ENCODE measurements around the gene SPATA46.
"Not testable (repeated sequence)": the region's sequence is repeated elsewhere in the genome, so short reads cannot be mapped to it uniquely, and the experiment has no call there.

The SPATA46 gene

GRCh38 chr1:162373072-162373427 lies 3.6 kb downstream of the SPATA46 start:
- no peak for DNase-seq

- DNase-seq = no peak
Observed at GRCh38 chr1:162372159-162373071, 4.2 kb downstream of the SPATA46 start.

- DNase-seq = no peak
Observed at GRCh38 chr1:162371611-162372010, 5.0 kb downstream of the SPATA46 start.

GRCh38 chr1:162370721-162371120 lies 5.9 kb downstream of the SPATA46 start:
- DNase-seq = no peak

- no peak for DNase-seq
Observed at GRCh38 chr1:162370161-162370560, 6.5 kb downstream of the SPATA46 start.

GRCh38 chr1:162369571-162369970 lies 7.1 kb downstream of the SPATA46 start:
- DNase-seq = no peak

GRCh38 chr1:162368451-162368850 lies 8.2 kb downstream of the SPATA46 start:
- DNase-seq = no peak

GRCh38 chr1:162367772-162368171 lies 8.9 kb downstream of the SPATA46 start:
- DNase-seq = no peak

DNA sequence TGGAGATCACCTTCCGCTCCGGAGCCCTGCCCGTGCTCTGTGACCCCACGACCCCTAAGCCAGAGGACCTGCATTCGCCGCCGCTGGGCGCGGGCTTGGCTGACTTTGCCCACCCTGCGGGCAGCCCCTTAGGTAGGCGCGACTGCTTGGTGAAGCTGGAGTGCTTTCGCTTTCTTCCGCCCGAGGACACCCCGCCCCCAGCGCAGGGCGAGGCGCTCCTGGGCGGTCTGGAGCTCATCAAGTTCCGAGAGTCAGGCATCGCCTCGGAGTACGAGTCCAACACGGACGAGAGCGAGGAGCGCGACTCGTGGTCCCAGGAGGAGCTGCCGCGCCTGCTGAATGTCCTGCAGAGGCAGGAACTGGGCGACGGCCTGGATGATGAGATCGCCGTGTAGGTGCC lies 9.6 kb downstream of the SPATA46 start:
- no peak for DNase-seq

DNA sequence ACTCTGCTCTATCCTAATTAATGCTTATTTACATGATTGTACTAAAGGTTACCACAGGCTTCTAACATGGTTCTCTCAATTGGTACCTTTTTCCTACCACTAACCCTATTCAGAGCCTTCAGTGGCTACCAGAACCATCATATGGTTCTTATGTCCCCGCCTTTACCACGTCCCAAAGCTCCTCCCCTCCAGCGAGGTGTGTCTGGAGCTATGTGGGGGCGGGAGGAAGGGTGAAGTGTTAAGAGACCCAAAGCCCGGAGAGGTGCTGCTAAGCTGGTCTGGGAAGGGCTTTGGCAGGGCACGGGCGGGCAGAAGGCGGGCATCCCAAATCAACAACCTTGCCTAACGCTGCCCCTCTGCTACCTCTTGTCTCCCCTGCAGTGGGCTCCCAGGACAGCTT lies 10.0 kb downstream of the SPATA46 start:
- DNase-seq = no peak

DNA sequence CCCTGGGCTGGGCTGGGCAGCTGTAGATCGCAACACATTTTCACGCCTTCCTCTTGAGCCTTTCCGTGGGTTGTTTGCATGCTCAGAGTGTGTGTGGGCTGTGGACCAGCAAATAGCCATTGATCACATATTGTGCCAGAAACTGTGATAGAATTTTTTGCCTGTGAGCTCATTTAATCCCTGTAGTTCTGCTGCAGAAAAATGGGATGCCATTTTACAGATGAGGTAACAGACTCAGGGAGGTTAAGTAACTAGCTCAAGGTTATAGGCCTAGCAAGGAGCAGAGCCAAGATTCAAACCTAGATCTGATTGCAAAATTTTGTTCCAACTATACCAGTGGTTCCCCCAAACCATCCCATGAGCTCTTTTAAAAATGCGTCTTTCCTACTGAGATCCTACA lies 10.5 kb downstream of the SPATA46 start:
- no peak for DNase-seq

DNA sequence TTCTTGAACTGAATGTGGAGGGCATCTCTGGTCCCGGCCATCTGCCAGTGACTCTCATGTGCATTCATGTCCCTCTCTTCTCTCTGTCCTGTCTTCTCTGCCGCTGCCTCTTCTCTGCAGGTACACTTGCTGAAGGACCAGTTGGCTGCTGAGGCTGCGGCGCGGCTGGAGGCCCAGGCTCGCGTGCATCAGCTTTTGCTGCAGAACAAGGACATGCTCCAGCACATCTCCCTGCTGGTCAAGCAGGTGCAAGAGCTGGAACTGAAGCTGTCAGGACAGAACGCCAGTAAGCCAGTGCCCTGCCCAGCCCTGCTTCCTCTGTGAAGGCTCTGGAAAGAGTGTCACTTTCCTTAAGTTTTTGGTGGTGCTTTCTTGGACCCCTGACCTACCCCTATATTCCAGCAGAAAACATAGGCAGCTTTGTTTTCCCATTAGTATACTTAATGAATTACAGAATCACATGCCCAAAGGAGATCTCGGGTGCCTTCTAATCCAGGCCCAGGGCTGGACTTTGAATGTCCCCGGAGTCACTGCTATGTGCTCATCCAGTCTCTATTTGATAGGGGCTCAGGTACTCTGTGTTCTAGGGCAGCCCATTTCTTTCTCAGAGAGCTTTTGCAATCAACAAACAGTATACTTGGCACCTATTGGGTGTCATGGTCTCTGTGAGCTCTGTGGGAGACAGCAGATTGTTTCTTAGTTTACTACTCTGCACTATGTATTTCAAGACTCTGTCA lies 11.2 kb downstream of the SPATA46 start:
- DNase-seq = no peak

DNA sequence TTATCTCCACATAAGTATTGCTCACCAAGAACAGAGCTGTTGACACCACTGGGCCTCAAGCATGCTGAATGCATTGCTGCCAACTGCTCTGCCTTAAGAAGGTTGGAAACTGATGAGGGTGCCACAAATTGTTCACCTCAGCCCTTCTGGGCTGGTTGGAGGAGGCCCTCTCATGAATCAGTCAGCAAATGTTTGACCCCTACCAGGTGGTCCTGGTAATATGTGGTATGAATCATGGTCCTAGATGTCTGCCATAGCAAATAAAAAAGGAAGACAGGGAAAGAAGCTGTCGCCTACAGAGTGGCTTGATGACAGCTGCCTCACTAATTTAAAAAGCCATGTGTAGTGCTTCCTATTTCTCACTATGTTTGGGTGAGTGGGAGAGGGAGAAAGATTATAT lies 12.2 kb downstream of the SPATA46 start:
- DNase-seq = no peak

GRCh38 chr1:162363823-162364222 lies 12.8 kb downstream of the SPATA46 start:
- no peak for DNase-seq

DNA sequence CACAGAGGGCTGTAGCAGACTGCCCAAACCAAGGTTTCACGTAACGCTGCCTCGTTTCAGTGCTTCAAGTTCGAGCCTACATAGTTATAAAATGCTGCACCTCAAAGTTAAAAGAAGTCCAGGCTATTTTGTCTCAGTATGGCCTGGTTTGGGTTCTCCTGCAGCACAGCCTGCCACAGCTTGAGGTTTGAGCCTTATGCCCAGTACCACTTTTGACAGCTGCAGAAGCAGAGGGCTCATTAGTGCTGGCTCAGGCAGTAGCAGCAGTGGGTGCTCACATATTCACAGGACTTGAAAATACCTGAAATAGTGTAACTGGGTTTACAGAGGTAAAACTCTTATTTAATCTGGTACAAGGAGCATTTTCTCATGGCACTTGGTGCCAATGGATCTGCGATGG lies 15.3 kb downstream of the SPATA46 start:
- no peak for DNase-seq

GRCh38 chr1:162360874-162361260 lies 15.8 kb downstream of the SPATA46 start:
- no peak for DNase-seq

DNA sequence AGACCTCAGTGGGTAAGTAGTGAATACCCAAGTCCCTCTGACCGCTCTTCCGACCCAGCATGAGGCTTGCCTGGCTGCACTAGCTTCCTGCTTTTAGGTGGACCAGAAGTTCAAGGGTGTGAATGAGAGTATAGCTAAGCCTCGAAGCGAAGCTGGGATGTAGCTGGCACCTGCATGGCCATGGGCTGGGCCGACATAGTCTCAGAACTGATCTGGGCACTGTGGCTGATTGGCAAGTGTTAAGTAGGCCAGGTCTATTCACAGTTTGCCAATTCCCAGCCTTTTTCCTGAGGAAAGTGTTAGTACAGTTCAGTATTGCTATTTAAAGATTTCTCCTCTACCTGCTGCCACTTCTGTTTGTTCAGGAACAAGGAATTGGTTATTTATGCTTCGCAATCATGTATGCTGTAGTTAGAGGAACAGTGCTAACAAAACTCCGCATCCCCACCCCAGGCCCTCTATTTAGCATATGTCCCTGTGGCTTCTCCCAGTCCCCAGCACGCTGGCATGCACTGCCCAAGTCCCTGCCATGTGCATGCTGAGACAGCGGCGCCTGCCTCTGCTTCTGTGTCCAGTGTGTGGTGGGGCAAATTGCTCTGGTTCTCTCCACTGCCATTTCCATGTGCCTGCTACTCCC lies 16.3 kb downstream of the SPATA46 start:
- no peak for DNase-seq

DNA sequence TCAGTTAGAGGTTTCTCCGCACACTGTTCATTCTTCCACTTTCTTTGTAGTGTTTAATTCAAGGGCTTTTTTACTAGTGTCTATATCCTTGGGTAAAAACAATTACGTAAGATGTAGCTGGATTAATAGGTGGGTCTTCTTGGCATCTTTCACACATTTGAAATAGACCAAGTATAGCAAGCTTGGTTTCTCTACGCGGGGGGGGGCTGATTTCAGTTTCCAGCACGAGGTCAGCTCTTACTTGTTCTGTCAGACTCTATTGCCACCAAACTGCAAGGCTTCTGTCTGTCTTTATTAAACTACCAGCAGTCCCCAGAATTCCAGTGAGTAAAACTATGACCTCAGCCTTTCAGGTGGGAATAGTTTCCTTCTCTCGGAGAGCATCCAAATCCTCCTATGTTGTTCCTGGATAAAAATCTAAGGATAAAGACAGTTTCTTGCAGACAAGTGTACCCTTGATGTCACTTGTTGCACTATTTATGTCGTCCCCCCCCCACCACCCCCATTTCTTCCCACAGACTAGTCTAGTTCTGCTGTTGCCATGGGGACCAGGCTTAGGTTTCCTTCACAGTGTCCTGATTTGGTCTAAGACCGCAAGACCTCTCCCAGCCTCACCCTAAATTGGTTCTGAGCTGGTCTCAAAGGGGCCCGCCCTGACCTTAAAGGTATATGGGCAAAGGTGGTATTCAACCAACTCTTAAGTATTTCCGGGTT lies 17.0 kb downstream of the SPATA46 start:
- no peak for DNase-seq

GRCh38 chr1:162358928-162359327 lies 17.7 kb downstream of the SPATA46 start:
- no peak for DNase-seq

DNA sequence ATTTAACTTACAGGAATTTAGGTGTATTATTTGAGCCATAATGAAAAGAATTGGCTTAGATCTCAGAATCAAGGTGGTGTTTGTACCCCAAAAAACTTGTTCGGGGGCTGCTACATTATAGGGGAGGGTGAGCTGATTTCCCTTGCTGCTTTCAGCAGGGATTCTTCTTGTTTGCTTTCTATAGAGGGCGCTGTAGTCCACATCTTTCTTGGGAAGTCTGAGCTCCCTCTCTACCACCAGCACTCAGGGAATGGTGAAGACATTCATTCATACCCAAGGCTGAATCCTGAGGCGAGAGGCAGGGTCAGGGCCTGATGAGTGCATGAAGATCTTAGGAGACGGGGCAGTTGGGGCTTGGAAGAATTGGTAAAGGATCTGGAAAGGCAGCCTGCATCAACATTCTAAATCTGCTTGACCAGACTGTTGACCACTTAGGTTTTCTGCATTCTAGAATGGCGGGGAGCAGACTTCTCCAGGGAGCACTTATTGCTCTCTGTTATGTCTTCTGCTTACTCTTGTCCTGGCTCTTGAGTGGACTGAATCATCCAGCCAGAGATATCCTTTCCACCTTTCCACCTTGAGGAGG lies 18.9 kb downstream of the SPATA46 start:
- no peak for DNase-seq

DNA sequence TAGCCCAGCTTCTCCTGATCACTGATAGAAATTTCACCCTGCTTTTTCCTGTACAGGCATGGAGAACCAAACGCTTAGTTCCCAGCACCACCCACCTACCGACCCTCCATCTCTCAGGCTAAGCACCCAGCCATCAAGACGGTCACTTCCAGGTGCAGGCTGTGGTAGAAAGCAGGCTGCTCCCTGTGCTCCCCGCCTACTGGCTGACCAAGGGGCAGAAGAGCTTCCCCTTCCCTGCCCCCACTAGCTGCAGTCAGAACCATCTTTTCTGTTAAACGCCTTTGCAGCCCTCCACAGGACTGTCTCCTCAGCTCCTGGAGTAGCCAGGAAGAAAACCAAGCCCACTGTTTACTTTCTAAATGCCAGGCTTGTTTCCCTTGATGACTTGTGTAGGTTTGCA lies 23.0 kb downstream of the SPATA46 start:
- no peak for DNase-seq

DNA sequence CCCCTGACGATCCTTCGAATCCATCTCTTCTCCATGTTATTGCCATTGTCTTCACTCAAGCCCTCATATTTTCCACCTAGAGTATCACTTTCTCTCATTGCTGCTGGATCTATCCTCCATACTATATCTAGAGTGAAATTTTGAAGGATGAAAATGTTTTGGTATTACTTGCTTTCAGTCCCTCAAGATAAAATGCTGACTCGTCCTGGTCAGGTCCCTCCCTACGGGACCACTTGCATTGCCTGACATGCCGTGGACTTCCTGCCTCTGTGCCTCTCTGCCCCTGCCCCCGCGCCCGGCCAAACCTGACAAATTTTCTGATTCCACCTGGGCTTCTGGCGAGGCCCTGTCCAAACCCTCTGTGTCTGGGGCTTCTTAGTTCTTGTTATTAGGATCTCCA lies 23.6 kb downstream of the SPATA46 start:
- no peak for DNase-seq

GRCh38 chr1:162351874-162352273 lies 24.8 kb downstream of the SPATA46 start:
- not testable (repeated sequence) for DNase-seq
